ENCODE data around the gene LSM7. TPM values are rescaled to one million over a fixed set of nuclear protein-coding genes. Genes with fewer than 3 reads are reported as not detected.

The LSM7 gene
- total RNA-seq, 2 donors from 2014 or later, result 45.7 to 69.9 TPM

DNA sequence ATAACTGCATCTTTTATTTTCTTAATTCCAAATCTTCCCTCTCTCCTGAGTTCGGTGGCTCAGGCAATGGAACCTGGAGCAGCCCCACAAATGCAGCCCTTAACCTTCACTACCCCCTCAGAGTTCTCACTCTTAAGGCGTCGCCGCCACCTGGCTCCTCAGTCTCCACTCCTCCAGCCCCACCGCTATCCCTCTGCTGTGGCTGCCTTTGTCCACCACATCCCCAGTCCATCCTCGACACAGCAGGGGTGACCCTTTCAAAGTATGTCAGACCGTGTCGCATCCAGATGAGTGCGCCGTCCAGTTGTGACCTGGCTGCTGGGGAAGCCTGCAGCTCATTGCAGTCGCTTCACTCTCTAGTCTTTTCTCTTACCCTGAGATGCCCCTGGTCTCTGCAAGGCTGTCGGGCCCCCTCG lies 1.1 kb upstream of the LSM7 start:
- no peak overlapping the region for H3K4me3 ChIP-seq
- peak overlapping the region in 3 of 4 donors; percentile 70 to 80 (median 75) for H3K27ac ChIP-seq
- DNase-seq (no peak), ATAC-seq (no peak)
- WGBS, 2 donors, result 54 to 66% methylated on average over 13 of the region's 13 CpGs
- TF ChIP-seq CTCF (IDR thresholded peaks at IDR 0.05) (no peak), POLR2A (IDR thresholded peaks at IDR 0.05) (no peak)
- intact Hi-C loops (cut with DNase I), result no loop called here
- H3K27me3 ChIP-seq, result no peaks in the 10 kb centered on the region
- no peaks in the 10 kb centered on the region for H3K36me3 ChIP-seq (replicated peaks in 1 of 2; ENCODE audit: insufficient read depth in 1 of 2, low read depth in 2 of 2)
- peaks cover 67% of the 10 kb centered on the region for H3K4me1 ChIP-seq
- H3K9me3 ChIP-seq, result no peaks in the 10 kb centered on the region

GRCh38 chr19:2329149-2329478 lies 728 bp upstream of the LSM7 start:
- Histone ChIP-seq H3K27me3 (no peaks in the 10 kb centered on the region), H3K27ac (peak overlapping the region in 3 of 4 donors; percentile 75 to 80 (median 79)), H3K4me3 (peak overlapping the region; percentile 86 to 98), H3K36me3 (replicated peaks in 1 of 2; ENCODE audit: insufficient read depth in 1 of 2, low read depth in 2 of 2) (no peaks in the 10 kb centered on the region), H3K9me3 (no peaks in the 10 kb centered on the region), H3K4me1 (peaks cover 67% of the 10 kb centered on the region)
- intact Hi-C loops (cut with DNase I), result no loop called here
- WGBS, 2 donors, result 0 to 1% methylated on average over 4 to 16 of the region's 16 CpGs
- ATAC-seq (no peak), DNase-seq (no peak)
- TF ChIP-seq POLR2A (IDR thresholded peaks at IDR 0.05) (no peak), CTCF (IDR thresholded peaks at IDR 0.05) (no peak)

- Histone ChIP-seq H3K36me3 (replicated peaks in 1 of 2; ENCODE audit: insufficient read depth in 1 of 2, low read depth in 2 of 2) (peaks cover 0 to 2% of the 10 kb centered on the region in 2 donors), H3K4me1 (peaks cover 56% of the 10 kb centered on the region), H3K27ac (peak overlapping the region in 3 of 4 donors; percentile 75 to 80 (median 79)), H3K27me3 (no peaks in the 10 kb centered on the region), H3K9me3 (no peaks in the 10 kb centered on the region), H3K4me3 (peak overlapping the region; percentile 86 to 98)
- peak in 2 of 4 donors; percentile 41 to 65 for DNase-seq
- WGBS, 2 donors, result 1% methylated on average over 18 of the region's 18 CpGs
- ATAC-seq, result peak; percentile 37
- intact Hi-C loops (cut with DNase I), result no loop called here
- TF ChIP-seq POLR2A (IDR thresholded peaks at IDR 0.05) (peak in 1 of 3 donors; percentile 5), CTCF (IDR thresholded peaks at IDR 0.05) (no peak)
Measured at GRCh38 chr19:2327773-2328400, 499 bp downstream of the LSM7 start.

DNA sequence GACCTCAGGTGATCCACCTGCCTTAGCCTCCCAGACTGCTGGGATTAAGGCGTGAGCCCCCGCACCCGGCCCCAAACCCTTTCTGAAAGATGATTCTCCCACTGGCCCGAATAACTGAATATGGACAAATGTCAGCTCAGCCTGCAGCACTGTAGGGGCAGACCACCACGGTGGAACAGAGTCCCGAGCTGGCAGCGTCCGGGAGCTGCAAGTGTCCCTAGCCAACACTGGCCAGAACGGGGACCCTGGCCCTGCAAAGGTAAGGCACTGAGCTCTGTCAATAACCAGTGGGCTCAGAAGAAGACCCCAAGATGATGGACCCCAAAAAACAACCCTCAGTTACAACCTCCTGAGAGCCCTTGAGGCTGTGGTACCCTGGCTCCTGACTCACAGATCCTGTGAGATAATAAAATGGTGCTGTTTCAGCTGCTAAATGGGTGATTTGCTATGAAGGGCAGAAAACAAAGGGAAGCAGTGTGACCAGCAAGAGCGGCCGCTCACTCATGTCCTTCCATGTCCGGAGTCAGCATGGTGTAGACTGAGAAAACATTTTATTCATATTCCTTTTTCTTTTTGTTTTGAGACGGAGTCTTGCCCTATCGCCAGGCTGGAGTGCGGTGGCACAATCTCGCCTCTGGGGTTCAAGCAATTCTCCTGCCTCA lies 1.6 kb downstream of the LSM7 start:
- Histone ChIP-seq H3K27ac (no peak overlapping the region), H3K27me3 (no peaks in the 10 kb centered on the region), H3K9me3 (no peaks in the 10 kb centered on the region), H3K36me3 (replicated peaks in 1 of 2; ENCODE audit: insufficient read depth in 1 of 2, low read depth in 2 of 2) (peaks cover 0 to 2% of the 10 kb centered on the region in 2 donors), H3K4me3 (no peak overlapping the region), H3K4me1 (peaks cover 46% of the 10 kb centered on the region)
- WGBS, 2 donors, result 89% methylated on average over 8 to 16 of the region's 16 CpGs
- intact Hi-C loops (cut with DNase I), result no loop called here
- DNase-seq, result no peak
- no peak for ATAC-seq
- TF ChIP-seq POLR2A (IDR thresholded peaks at IDR 0.05) (no peak), CTCF (IDR thresholded peaks at IDR 0.05) (no peak)
